A673 (cell line): ENCODE results near the gene STC2.

Experiments
- EZH2 ChIP-seq: fragments of 200-600 bp; sonication (generic); IDR thresholded peaks from 2 replicates; pipeline ENCODE4 v1.6.1; 2017; ENCODE audit warnings: borderline replicate concordance, low read depth, mild to moderate bottlenecking, mixed read lengths, antibody characterized with exemption, low read length; ENCODE audit not compliant: poor library complexity, severe bottlenecking
- TF ChIP-seq, protein P1 (sequence below): fragments of 300-800, 200-600 bp; sonication (generic); conservative IDR thresholded peaks from 2 replicates; pipeline ENCODE4 v1.5.1; 2017; ENCODE audit warnings: low read depth, mild to moderate bottlenecking, antibody characterized with exemption, low read length, moderate library complexity, mixed read lengths

DNA sequence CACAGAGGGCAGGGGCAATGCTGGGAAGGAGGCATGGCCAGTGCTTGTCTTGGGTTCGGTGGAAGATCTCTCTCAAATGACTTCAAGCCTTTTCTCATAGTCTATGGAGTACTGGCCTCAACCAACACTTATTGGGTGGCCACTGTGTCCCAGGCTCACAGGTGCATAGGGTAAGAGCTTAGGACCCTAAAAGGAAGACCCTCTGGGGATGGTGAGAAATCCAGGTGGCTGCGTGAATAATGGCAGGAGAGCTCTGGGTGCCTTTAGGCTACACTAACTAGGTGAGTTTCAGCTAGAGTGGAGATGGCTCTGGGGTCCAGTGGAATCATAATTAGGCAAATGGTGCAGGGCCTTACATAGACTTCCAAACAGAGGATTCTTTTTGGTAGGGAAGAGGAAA, 9.9 kb downstream of the STC2 start:
- TF ChIP-seq, protein P1, sequence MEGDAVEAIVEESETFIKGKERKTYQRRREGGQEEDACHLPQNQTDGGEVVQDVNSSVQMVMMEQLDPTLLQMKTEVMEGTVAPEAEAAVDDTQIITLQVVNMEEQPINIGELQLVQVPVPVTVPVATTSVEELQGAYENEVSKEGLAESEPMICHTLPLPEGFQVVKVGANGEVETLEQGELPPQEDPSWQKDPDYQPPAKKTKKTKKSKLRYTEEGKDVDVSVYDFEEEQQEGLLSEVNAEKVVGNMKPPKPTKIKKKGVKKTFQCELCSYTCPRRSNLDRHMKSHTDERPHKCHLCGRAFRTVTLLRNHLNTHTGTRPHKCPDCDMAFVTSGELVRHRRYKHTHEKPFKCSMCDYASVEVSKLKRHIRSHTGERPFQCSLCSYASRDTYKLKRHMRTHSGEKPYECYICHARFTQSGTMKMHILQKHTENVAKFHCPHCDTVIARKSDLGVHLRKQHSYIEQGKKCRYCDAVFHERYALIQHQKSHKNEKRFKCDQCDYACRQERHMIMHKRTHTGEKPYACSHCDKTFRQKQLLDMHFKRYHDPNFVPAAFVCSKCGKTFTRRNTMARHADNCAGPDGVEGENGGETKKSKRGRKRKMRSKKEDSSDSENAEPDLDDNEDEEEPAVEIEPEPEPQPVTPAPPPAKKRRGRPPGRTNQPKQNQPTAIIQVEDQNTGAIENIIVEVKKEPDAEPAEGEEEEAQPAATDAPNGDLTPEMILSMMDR: no peak
- TF ChIP-seq EZH2: no peak
